Activated T-helper 17 cell treated with anti-CD3 and anti-CD28 coated beads, Interleukin-2, amount 50 U/mL, for 72 hours (primary cell): ENCODE measurements around the gene PDZD8. TPM values are rescaled to one million over a fixed set of nuclear protein-coding genes. Genes with fewer than 3 reads are reported as not detected.
"Not testable (repeated sequence)": the region's sequence is repeated elsewhere in the genome, so short reads cannot be mapped to it uniquely, and the experiment has no call there.

Experiments used
- ATAC-seq: fragments of 150-1000 bp; cut with Tn5 transposase; replicated peaks from 2 replicates; pipeline ENCODE4 v1.10.0; 2021; ENCODE audit warnings: mild to moderate bottlenecking, moderate library complexity
- H3K27ac Mint-ChIP-seq: one replicate; pipeline ENCODE4 v1.8.0; 2022; ENCODE audit warnings: mixed read lengths
- H3K27me3 Mint-ChIP-seq: one replicate; pipeline ENCODE4 v1.8.0; 2022; ENCODE audit warnings: mixed read lengths
- H3K36me3 Mint-ChIP-seq: one replicate; pipeline ENCODE4 v1.8.0; 2022; ENCODE audit warnings: low read depth, mild to moderate bottlenecking, mixed read lengths
- H3K4me1 Mint-ChIP-seq: one replicate; pipeline ENCODE4 v1.8.0; 2022; ENCODE audit warnings: mixed read lengths
- H3K4me3 Mint-ChIP-seq: one replicate; pipeline ENCODE4 v1.8.0; 2022; ENCODE audit warnings: mild to moderate bottlenecking, mixed read lengths
- H3K9me3 Mint-ChIP-seq: one replicate; pipeline ENCODE4 v1.8.0; 2022; ENCODE audit warnings: mixed read lengths
- total RNA-seq, 2 donors: library from RNA; stranded (reverse); gene quantifications; one replicate each; pipeline ENCODE4 v1.2.3, GENCODE V29; 2022

Gene PDZD8
- total RNA-seq, 2 donors from 2014 or later: 14.7 to 15.6 TPM

DNA sequence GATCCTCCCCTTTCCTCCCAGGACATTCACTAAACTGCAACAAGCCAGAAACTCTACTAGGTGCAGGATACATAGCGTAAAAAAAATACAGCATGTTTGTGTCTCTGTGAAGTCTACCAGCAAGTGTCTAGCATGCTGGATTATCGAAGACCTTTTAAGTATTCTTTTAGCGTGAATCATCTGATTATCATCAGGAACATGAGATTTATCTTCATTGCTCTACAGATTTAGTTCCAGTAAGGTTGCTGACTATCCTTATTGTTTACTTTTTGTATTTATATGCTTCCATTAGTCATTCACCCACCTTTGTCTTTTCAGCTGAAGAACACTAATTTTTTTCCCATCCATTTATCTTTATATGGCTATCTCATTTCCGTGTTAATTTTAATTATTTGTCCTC, 62.8 kb downstream of the PDZD8 start:
- Mint-ChIP-seq H3K36me3 (peaks cover 58% of the 10 kb centered on the region), H3K4me1 (peaks cover 8% of the 10 kb centered on the region), H3K9me3 (no peaks in the 10 kb centered on the region), H3K27ac (no peak overlapping the region), H3K4me3 (no peak overlapping the region), H3K27me3 (no peaks in the 10 kb centered on the region)
- ATAC-seq: no peak

DNA sequence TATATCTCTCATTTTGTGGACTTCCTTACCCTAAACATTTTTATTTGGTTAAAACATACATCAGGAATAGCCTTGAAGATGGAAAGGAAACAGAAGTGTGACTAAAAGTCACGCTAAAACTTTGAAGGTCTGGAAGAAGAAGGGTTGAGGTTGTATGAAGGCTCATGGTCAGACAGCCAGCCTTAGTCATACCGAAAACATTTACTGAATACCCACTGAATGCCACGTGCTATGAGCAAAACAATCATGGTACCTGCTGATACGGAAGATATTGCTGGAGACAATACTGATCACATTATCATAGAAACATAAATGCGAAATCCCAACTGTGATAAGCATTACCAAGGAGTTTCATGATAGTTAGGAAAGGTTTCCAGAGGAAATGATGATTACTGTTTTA, 64.0 kb downstream of the PDZD8 start:
- Mint-ChIP-seq H3K27ac (no peak overlapping the region), H3K27me3 (no peaks in the 10 kb centered on the region), H3K9me3 (no peaks in the 10 kb centered on the region), H3K36me3 (peaks cover 49% of the 10 kb centered on the region), H3K4me1 (peaks cover 8% of the 10 kb centered on the region), H3K4me3 (no peak overlapping the region)
- ATAC-seq: no peak

- Mint-ChIP-seq H3K27me3 (no peaks in the 10 kb centered on the region), H3K4me3 (no peak overlapping the region), H3K36me3 (peaks cover 25% of the 10 kb centered on the region), H3K9me3 (peaks cover 7% of the 10 kb centered on the region), H3K4me1 (peaks cover 6% of the 10 kb centered on the region), H3K27ac (no peak overlapping the region)
- ATAC-seq: no peak
Observed at GRCh38 chr10:117306674-117307073, 68.6 kb downstream of the PDZD8 start.

DNA sequence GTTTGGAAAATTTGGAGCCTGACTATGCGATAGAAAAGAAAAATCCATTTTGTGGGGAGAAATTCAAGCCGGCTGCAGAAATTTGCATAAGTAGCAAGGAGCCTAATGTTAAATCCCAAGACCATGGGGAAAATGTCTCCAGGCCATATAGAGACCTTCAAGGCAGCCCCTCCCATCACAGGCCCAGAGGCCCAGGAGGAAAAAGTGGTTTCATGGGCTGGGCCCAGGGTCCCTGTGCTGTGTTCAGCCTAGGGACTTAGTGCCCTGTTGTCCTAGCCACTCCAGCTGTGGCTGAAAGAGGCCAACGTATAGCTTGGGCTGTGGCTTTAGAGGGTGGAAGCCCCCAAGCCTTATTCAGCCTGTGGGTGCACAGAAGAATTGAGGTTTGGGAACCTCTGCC, 71.8 kb downstream of the PDZD8 start:
- not testable (repeated sequence) for H3K9me3 Mint-ChIP-seq, ATAC-seq, H3K27ac Mint-ChIP-seq, H3K4me1 Mint-ChIP-seq, H3K27me3 Mint-ChIP-seq, H3K4me3 Mint-ChIP-seq
- peaks cover 19% of the 10 kb centered on the region for H3K36me3 Mint-ChIP-seq

DNA sequence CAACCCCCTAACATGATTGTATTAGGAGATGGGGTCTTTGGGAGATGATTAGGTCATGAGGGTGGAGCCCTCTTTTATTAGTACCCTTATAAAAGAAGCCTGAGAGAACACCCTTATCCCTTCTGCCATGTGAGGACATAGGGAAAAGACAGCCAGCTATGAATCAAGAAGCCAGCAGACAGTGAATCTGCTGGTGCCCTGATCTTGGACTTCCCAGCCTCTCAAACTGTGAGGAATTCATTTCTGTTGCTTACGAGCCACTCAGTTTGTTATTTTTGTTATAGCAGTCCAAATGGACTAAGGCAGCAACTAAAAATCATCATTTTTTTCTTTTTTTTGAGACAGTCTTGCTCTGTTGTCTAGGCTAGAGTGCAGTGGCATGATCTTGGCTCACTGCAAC, 74.6 kb downstream of the PDZD8 start:
- peaks cover 22% of the 10 kb centered on the region for H3K36me3 Mint-ChIP-seq
- peaks cover 9% of the 10 kb centered on the region for H3K9me3 Mint-ChIP-seq
- H3K4me3 Mint-ChIP-seq: no peak overlapping the region
- H3K4me1 Mint-ChIP-seq: no peaks in the 10 kb centered on the region
- no peak overlapping the region for H3K27ac Mint-ChIP-seq
- ATAC-seq: no peak
- H3K27me3 Mint-ChIP-seq: no peaks in the 10 kb centered on the region

- no peak for ATAC-seq
- H3K36me3 Mint-ChIP-seq: peaks cover 25% of the 10 kb centered on the region
- no peaks in the 10 kb centered on the region for H3K4me1 Mint-ChIP-seq
- no peak overlapping the region for H3K4me3 Mint-ChIP-seq
- H3K27ac Mint-ChIP-seq: no peak overlapping the region
- H3K9me3 Mint-ChIP-seq: peaks cover 9% of the 10 kb centered on the region
- H3K27me3 Mint-ChIP-seq: no peaks in the 10 kb centered on the region
Observed at GRCh38 chr10:117299435-117299834, 75.8 kb downstream of the PDZD8 start.

GRCh38 chr10:117298219-117298618, 77.0 kb downstream of the PDZD8 start:
- H3K27me3 Mint-ChIP-seq: no peaks in the 10 kb centered on the region
- H3K9me3 Mint-ChIP-seq: peaks cover 9% of the 10 kb centered on the region
- no peak overlapping the region for H3K4me3 Mint-ChIP-seq
- no peak for ATAC-seq
- H3K36me3 Mint-ChIP-seq: peaks cover 21% of the 10 kb centered on the region
- no peak overlapping the region for H3K27ac Mint-ChIP-seq
- H3K4me1 Mint-ChIP-seq: peaks cover 4% of the 10 kb centered on the region

DNA sequence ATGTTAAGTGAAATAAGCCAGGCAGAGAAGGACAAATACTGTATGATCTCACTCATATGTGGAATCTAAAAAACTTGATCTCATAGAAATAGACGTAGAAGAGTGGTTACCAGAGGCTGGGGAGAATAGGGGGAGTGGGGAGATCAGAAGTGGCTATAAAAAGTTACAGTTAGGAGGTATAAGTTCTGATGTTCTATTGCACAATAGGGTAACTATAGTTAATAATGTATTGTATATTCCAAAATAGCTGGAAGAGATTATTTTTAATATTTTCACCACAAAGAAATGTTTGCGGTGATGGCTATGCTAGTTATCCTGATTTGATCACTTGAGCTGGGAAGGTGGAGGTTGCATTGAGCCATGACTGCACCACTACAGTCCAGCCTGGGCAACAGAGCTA, 80.5 kb downstream of the PDZD8 start:
- H3K27ac Mint-ChIP-seq: no peak overlapping the region
- H3K36me3 Mint-ChIP-seq: peaks cover 17% of the 10 kb centered on the region
- H3K27me3 Mint-ChIP-seq: no peaks in the 10 kb centered on the region
- no peaks in the 10 kb centered on the region for H3K9me3 Mint-ChIP-seq
- ATAC-seq: no peak
- H3K4me3 Mint-ChIP-seq: no peak overlapping the region
- peaks cover 4% of the 10 kb centered on the region for H3K4me1 Mint-ChIP-seq

- peaks cover 19% of the 10 kb centered on the region for H3K36me3 Mint-ChIP-seq
- peaks cover 4% of the 10 kb centered on the region for H3K4me1 Mint-ChIP-seq
- H3K27ac Mint-ChIP-seq: no peak overlapping the region
- no peak for ATAC-seq
- no peaks in the 10 kb centered on the region for H3K9me3 Mint-ChIP-seq
- no peaks in the 10 kb centered on the region for H3K27me3 Mint-ChIP-seq
- no peak overlapping the region for H3K4me3 Mint-ChIP-seq
Observed at GRCh38 chr10:117294039-117294645, 81.1 kb downstream of the PDZD8 start.

- H3K4me1 Mint-ChIP-seq, H3K9me3 Mint-ChIP-seq, H3K27me3 Mint-ChIP-seq, ATAC-seq, H3K4me3 Mint-ChIP-seq, H3K27ac Mint-ChIP-seq: not testable (repeated sequence)
- peaks cover 21% of the 10 kb centered on the region for H3K36me3 Mint-ChIP-seq
Observed at GRCh38 chr10:117290872-117291271, 84.4 kb downstream of the PDZD8 start.

DNA sequence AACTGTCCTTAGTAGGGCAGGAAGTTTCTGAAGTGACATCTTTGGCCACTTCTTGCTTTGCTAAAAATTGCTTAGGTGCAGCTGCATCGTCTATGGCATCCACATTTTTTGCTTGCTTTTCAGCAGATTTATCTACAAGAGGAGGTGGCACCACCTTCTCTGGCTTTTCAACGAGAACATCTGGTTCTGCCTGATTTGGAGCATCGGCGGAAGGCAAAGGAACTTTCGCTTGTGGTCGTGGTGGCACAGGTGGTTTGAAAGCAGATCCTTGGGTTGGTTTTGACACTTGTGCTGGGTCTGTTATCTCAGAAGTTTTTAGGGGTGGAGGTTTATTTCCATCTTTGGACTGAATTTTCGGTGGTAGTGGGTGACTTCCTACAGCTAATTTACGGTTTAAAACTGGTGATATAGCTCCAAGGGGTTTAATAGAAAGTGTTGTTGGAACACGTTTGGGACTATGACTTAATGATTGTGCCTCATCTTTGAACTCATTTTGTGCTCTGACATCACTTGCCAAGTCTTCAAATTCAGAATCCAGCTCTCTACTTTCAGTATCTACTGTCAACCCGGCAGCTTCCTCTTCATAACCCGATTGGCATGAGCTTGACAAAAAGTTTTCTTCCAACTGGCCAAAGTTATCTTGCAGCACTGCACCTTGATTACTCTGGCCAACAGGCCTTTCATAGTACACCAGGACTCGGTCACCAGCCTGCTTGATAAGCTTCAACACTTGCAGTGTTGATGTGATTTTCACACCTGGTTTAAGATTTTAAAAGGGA, 90.3 kb downstream of the PDZD8 start:
- Mint-ChIP-seq H3K36me3 (peaks cover 37% of the 10 kb centered on the region), H3K27ac (no peak overlapping the region), H3K4me3 (no peak overlapping the region), H3K27me3 (no peaks in the 10 kb centered on the region), H3K9me3 (no peaks in the 10 kb centered on the region), H3K4me1 (peaks cover 6% of the 10 kb centered on the region)
- ATAC-seq: no peak

DNA sequence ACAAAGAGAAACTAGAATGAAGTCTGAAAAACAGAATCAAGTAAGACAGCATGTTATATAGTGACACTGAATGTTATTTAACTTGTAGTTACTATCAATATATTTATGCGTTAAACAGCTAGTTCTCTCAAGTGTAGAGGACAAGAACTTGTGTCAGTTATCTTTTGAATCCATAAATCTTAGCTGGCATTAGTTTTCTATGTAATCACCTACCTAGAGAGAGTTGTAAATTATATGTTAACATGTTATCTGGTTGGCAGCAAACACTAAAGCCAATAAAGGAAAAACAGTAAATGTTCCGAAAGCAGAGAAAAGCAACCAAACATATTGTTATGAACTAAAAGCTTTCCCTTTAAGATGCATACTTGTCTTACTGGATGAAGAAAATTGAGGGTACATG, 97.6 kb downstream of the PDZD8 start:
- no peaks in the 10 kb centered on the region for H3K4me1 Mint-ChIP-seq
- H3K36me3 Mint-ChIP-seq: no peaks in the 10 kb centered on the region
- no peak overlapping the region for H3K4me3 Mint-ChIP-seq
- H3K9me3 Mint-ChIP-seq: no peaks in the 10 kb centered on the region
- no peaks in the 10 kb centered on the region for H3K27me3 Mint-ChIP-seq
- no peak overlapping the region for H3K27ac Mint-ChIP-seq
- no peak for ATAC-seq

- H3K36me3 Mint-ChIP-seq: no peaks in the 10 kb centered on the region
- H3K4me1 Mint-ChIP-seq: no peaks in the 10 kb centered on the region
- H3K4me3 Mint-ChIP-seq: no peak overlapping the region
- H3K9me3 Mint-ChIP-seq: no peaks in the 10 kb centered on the region
- no peak overlapping the region for H3K27ac Mint-ChIP-seq
- H3K27me3 Mint-ChIP-seq: no peaks in the 10 kb centered on the region
- ATAC-seq: no peak
Observed at GRCh38 chr10:117275121-117275520, 100.1 kb downstream of the PDZD8 start.

DNA sequence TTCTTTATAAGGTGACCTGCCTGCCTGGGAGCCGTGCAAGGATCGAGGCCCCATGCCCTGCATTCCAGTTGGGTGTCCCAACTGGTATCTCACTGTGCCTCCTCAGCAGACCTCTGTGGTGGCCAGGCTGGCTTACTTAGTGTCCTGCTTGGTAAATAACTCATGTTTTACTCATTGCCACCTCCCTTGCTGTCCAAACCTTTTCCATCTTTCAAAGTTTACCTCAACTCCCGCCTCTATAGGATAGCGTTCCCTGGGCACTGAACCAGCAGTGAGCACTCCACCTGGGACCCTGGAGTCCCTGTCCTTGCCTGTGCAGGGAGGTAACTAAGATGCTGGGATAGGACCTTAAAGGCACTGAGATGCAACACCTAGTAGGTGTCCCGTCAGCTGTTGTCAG, 100.7 kb downstream of the PDZD8 start:
- no peak overlapping the region for H3K4me3 Mint-ChIP-seq
- no peak for ATAC-seq
- no peak overlapping the region for H3K27ac Mint-ChIP-seq
- no peaks in the 10 kb centered on the region for H3K36me3 Mint-ChIP-seq
- no peaks in the 10 kb centered on the region for H3K27me3 Mint-ChIP-seq
- no peaks in the 10 kb centered on the region for H3K9me3 Mint-ChIP-seq
- H3K4me1 Mint-ChIP-seq: no peaks in the 10 kb centered on the region

GRCh38 chr10:117273980-117274379, 101.3 kb downstream of the PDZD8 start:
- no peaks in the 10 kb centered on the region for H3K27me3 Mint-ChIP-seq
- no peaks in the 10 kb centered on the region for H3K4me1 Mint-ChIP-seq
- H3K27ac Mint-ChIP-seq: no peak overlapping the region
- ATAC-seq: no peak
- H3K9me3 Mint-ChIP-seq: no peaks in the 10 kb centered on the region
- H3K36me3 Mint-ChIP-seq: no peaks in the 10 kb centered on the region
- H3K4me3 Mint-ChIP-seq: no peak overlapping the region
